ENCODE results near the gene LCT. TPM values are rescaled to one million over a fixed set of nuclear protein-coding genes. Genes with fewer than 3 reads are reported as not detected.

Gene LCT
- total and polyA plus RNA-seq, 2 experiments from 2014 or later: not detected

DNA sequence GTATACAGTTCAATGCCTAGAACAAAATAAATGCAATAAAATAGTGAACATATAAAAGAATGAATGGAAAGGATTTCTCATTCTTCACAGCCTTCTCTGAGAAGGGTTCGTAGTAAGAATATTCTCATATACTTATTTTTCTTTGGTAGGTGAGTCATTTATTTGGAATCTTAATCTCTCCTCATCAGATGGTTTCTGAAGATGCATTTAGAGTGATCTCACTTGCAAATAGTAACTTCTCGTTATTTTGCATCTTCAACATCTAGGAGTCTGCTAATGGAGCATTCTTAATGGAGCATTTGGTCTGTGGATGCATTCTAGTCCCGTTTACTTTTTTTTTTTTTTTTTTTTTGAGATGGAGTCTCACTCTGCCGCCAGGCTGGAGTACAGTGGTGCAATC, 91.4 kb downstream of the LCT start:
- H3K4me1 ChIP-seq (ENCODE audit: insufficient read depth): peaks cover 12% of the 10 kb centered on the region
- no peak overlapping the region for H3K4me2 ChIP-seq
- H3K36me3 ChIP-seq (ENCODE audit: insufficient read depth): peaks cover 31% of the 10 kb centered on the region
- TF ChIP-seq CREB1 (CRISPR knock-in tag; IDR thresholded peaks at IDR 0.05; ENCODE audit: low read depth) (no peak), POLR2AphosphoS5 (IDR thresholded peaks at IDR 0.05; ENCODE audit: low read depth) (no peak), ZNF331 (CRISPR knock-in tag; IDR thresholded peaks at IDR 0.05; ENCODE audit: low read depth) (no peak), EZH2phosphoT487 (IDR thresholded peaks at IDR 0.05; ENCODE audit: unreplicated experiment) (no peak)
- Mint-ChIP-seq H3K27ac (no peak overlapping the region), H3K9me3 (no peaks in the 10 kb centered on the region; the same call in 2 of the 3 replicates), H3K27me3 (ENCODE audit: insufficient read depth, low read depth, poor library complexity) (peaks cover 2% of the 10 kb centered on the region), H3K4me3 (no peak overlapping the region), H3K36me3 (ENCODE audit: low read depth) (peaks cover 37% of the 10 kb centered on the region), H3K4me1 (peaks cover 14% of the 10 kb centered on the region)
- no peak overlapping the region for H2AFZ ChIP-seq
- no peaks in the 10 kb centered on the region for H3K27me3 ChIP-seq (ENCODE audit: insufficient read depth)
- no peaks in the 10 kb centered on the region for H3K9me2 ChIP-seq (ENCODE audit: insufficient read depth)
- H3K27ac ChIP-seq (ENCODE audit: low read depth): no peak overlapping the region
- H3K4me3 ChIP-seq: no peak overlapping the region
- ATAC-seq (no peak), DNase-seq (ENCODE audit: low spot score) (no peak)
- H4K20me1 ChIP-seq (replicated peaks; ENCODE audit: insufficient read depth): peaks cover 26% of the 10 kb centered on the region
- H3F3A ChIP-seq (replicated peaks; ENCODE audit: low read depth): peaks cover 3% of the 10 kb centered on the region; the same call in 1 of the 2 replicates
- peaks cover 65% of the 10 kb centered on the region for H3K79me2 ChIP-seq (replicated peaks; ENCODE audit: insufficient read depth)

DNA sequence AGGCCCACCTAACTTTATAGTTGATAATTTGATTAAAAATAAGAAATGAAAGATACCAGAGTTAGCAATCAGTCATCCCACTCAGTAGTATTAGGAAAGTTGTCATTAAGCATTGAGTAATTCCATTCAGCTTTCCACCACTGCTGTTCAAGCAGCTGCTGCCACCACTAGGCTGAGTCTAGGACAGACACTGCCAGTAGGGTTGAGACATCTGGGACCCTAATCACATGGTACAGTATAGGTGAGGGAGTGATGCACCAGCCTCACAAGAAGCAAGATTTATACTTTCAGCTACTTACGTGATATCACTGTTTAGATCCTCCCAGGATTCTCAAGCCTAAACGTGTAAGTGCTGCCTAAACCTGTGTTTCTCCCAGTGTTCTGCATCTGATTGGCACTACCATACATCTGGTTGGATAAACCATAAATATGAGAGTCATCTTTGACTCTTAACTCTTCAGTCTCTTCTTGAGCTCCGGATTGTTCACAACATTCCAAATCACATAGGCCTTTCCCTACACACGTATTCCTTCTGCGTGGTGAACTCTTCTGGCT, 92.1 kb downstream of the LCT start:
- peak; percentile 52 for DNase-seq (ENCODE audit: low spot score)
- peaks cover 12% of the 10 kb centered on the region for H3K4me1 ChIP-seq (ENCODE audit: insufficient read depth)
- no peaks in the 10 kb centered on the region for H3K27me3 ChIP-seq (ENCODE audit: insufficient read depth)
- H3K36me3 Mint-ChIP-seq (ENCODE audit: low read depth): peaks cover 32% of the 10 kb centered on the region
- ATAC-seq: peak; percentile 5; the same call in 2 of the 3 replicates
- H4K20me1 ChIP-seq (replicated peaks; ENCODE audit: insufficient read depth): peaks cover 21% of the 10 kb centered on the region
- H3K27ac Mint-ChIP-seq: no peak overlapping the region
- no peak overlapping the region for H2AFZ ChIP-seq
- H3K4me3 Mint-ChIP-seq: 0 out of 3 replicates have a peak overlapping the region, but pooled peaks have one; percentile 41
- peaks cover 14% of the 10 kb centered on the region for H3K4me1 Mint-ChIP-seq
- H3K9me2 ChIP-seq (ENCODE audit: insufficient read depth): no peaks in the 10 kb centered on the region; the same call in 1 of the 2 replicates
- H3F3A ChIP-seq (replicated peaks; ENCODE audit: low read depth): peaks cover 3% of the 10 kb centered on the region; the same call in 1 of the 2 replicates
- TF ChIP-seq, protein P1, sequence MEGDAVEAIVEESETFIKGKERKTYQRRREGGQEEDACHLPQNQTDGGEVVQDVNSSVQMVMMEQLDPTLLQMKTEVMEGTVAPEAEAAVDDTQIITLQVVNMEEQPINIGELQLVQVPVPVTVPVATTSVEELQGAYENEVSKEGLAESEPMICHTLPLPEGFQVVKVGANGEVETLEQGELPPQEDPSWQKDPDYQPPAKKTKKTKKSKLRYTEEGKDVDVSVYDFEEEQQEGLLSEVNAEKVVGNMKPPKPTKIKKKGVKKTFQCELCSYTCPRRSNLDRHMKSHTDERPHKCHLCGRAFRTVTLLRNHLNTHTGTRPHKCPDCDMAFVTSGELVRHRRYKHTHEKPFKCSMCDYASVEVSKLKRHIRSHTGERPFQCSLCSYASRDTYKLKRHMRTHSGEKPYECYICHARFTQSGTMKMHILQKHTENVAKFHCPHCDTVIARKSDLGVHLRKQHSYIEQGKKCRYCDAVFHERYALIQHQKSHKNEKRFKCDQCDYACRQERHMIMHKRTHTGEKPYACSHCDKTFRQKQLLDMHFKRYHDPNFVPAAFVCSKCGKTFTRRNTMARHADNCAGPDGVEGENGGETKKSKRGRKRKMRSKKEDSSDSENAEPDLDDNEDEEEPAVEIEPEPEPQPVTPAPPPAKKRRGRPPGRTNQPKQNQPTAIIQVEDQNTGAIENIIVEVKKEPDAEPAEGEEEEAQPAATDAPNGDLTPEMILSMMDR (conservative IDR thresholded peaks at IDR 0.05; ENCODE audit: low read depth in 2 of 2): peak; percentile 43 to 57
- TF ChIP-seq STAT1 (IDR thresholded peaks at IDR 0.05; ENCODE audit: unreplicated experiment): no peak
- TF ChIP-seq, protein P2, sequence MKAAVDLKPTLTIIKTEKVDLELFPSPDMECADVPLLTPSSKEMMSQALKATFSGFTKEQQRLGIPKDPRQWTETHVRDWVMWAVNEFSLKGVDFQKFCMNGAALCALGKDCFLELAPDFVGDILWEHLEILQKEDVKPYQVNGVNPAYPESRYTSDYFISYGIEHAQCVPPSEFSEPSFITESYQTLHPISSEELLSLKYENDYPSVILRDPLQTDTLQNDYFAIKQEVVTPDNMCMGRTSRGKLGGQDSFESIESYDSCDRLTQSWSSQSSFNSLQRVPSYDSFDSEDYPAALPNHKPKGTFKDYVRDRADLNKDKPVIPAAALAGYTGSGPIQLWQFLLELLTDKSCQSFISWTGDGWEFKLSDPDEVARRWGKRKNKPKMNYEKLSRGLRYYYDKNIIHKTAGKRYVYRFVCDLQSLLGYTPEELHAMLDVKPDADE (IDR thresholded peaks at IDR 0.05): no peak
- H3K79me2 ChIP-seq (replicated peaks; ENCODE audit: insufficient read depth): peaks cover 65% of the 10 kb centered on the region
- peaks cover 2% of the 10 kb centered on the region for H3K27me3 Mint-ChIP-seq (ENCODE audit: insufficient read depth, low read depth, poor library complexity)
- no peaks in the 10 kb centered on the region; the same call in 2 of the 3 replicates for H3K9me3 Mint-ChIP-seq
- no peak overlapping the region for H3K27ac ChIP-seq (ENCODE audit: low read depth)
- peak overlapping the region; percentile 88; the same call in 1 of the 2 replicates for H3K4me2 ChIP-seq
- peaks cover 24% of the 10 kb centered on the region for H3K36me3 ChIP-seq (ENCODE audit: insufficient read depth)
- no peak overlapping the region for H3K4me3 ChIP-seq

Measured in GM23338 (cell line).